Measurements from ENCODE around the gene ARHGAP21.

- TF ChIP-seq CTCF (conservative IDR thresholded peaks at IDR 0.05 in 1 of 2, IDR thresholded peaks at IDR 0.05 in 1 of 2; ENCODE audit: extremely low read depth in 1 of 2, insufficient read depth in 1 of 2, low read depth in 1 of 2, low read length in 2 of 2) (no peak), EZH2 (IDR thresholded peaks at IDR 0.05; ENCODE audit: borderline replicate concordance, low read length) (no peak)
These were observed 8.4 kb downstream of the ARHGAP21 start for GRCh38 chr10:24715246-24715769.

Data from mammary epithelial cell (primary cell).